Hepatocyte (in vitro differentiated cells): Measurements from ENCODE around the gene AGAP1.

ENCODE experiments used
- CTCF ChIP-seq: fragments of 200-600 bp; sonication (generic); IDR thresholded peaks from 2 replicates; pipeline ENCODE4 v1.5.1; 2016; ENCODE audit warnings: antibody characterized with exemption, mild to moderate bottlenecking; ENCODE audit not compliant: poor library complexity
- EZH2 ChIP-seq: fragments of 200-600 bp; sonication (generic); IDR thresholded peaks from 2 replicates; pipeline ENCODE4 v1.6.1; 2016; ENCODE audit warnings: antibody characterized with exemption, mild to moderate bottlenecking, borderline replicate concordance
- EZH2phosphoT487 ChIP-seq: fragments of 200-600 bp; sonication (generic); IDR thresholded peaks from one replicate; pipeline ENCODE4 v1.6.1; 2018; ENCODE audit warnings: antibody characterized with exemption, mild to moderate bottlenecking, low read depth, moderate library complexity; ENCODE audit not compliant: unreplicated experiment, severe bottlenecking

GRCh38 chr2:235566931-235567495 lies 73.2 kb downstream of the AGAP1 start:
- TF ChIP-seq CTCF (no peak), EZH2 (no peak), EZH2phosphoT487 (no peak)
